OCI-LY7 (cell line): ENCODE results near the gene NOS3. TPM values are rescaled to one million over a fixed set of nuclear protein-coding genes. Genes with fewer than 3 reads are reported as not detected.

ENCODE experiments used
- BruUV-seq: library from RNA; stranded (reverse); fragments of 400-500 nt; replicated peaks from 2 replicates; lab custom pipeline; 2021; lab: Mats Ljungman, UMichigan
- CTCF ChIA-PET: fragments of 300-600 bp; sonication (Branson Sonifier 250); formaldehyde crosslinking; loops from one replicate; lab custom pipeline; 2022; ENCODE audit warnings: antibody characterized with exemption; ENCODE audit not compliant: unreplicated experiment; lab: Charles Lee
- POLR2A ChIA-PET: fragments of 300-600 bp; sonication (Branson Sonifier 250); formaldehyde crosslinking; loops from one replicate; lab custom pipeline; 2022; ENCODE audit warnings: antibody characterized with exemption; lab: Charles Lee
- DNase-seq: peaks from one replicate; pipeline ENCODE4 v3.0.0-alpha.2; 2015; ENCODE audit warnings: low spot score
- H2AFZ ChIP-seq: fragments of 200-600 bp; sonication (generic), shearing (Covaris generic); 2 replicates; pipeline ENCODE4 v1.6.1; 2014; ENCODE audit warnings: mild to moderate bottlenecking, antibody characterized with exemption, low read length, moderate library complexity
- H3K27ac ChIP-seq: fragments of 200-600 bp; sonication (generic); 2 replicates; pipeline ENCODE4 v1.5.1; 2014; ENCODE audit warnings: mixed run types, low read depth, mild to moderate bottlenecking, moderate library complexity, low read length, inconsistent platforms; ENCODE audit not compliant: poor library complexity, severe bottlenecking
- H3K36me3 ChIP-seq: fragments of 200-600 bp; sonication (generic); 2 replicates; pipeline ENCODE4 v1.6.1; 2014; ENCODE audit warnings: mild to moderate bottlenecking, antibody characterized with exemption, low read length, moderate library complexity, mixed read lengths; ENCODE audit not compliant: insufficient read depth
- H3K4me1 ChIP-seq: fragments of 200-600 bp; sonication (generic); 2 replicates; pipeline ENCODE4 v1.5.1; 2014; ENCODE audit warnings: mild to moderate bottlenecking, low read length; ENCODE audit not compliant: insufficient read depth, poor library complexity, severe bottlenecking
- H3K4me2 ChIP-seq: fragments of 200-600 bp; sonication (generic); 2 replicates; pipeline ENCODE4 v1.6.1; 2014; ENCODE audit warnings: mild to moderate bottlenecking, low read length
- H3K4me3 ChIP-seq: fragments of 200-600 bp; sonication (generic); 2 replicates; pipeline ENCODE4 v1.5.1; 2014; ENCODE audit warnings: mild to moderate bottlenecking, low read depth, low read length; ENCODE audit not compliant: poor library complexity, severe bottlenecking
- H3K79me2 ChIP-seq: fragments of 200-600 bp; sonication (generic); 2 replicates; pipeline ENCODE4 v1.6.1; 2016; ENCODE audit warnings: low read depth, mild to moderate bottlenecking, low read length, moderate library complexity, mixed read lengths; ENCODE audit not compliant: insufficient read depth
- H3K9me2 ChIP-seq: fragments of 200-600 bp; sonication (generic); 2 replicates; pipeline ENCODE4 v1.6.1; 2016; ENCODE audit warnings: mild to moderate bottlenecking, low read length, mixed read lengths; ENCODE audit not compliant: insufficient read depth
- H3K9me3 ChIP-seq: fragments of 200-600 bp; sonication (generic); 2 replicates; pipeline ENCODE4 v1.6.1; 2014; ENCODE audit warnings: mild to moderate bottlenecking, mixed run types, low read length, mixed read lengths
- H4K20me1 ChIP-seq: fragments of 200-600 bp; sonication (generic); 2 replicates; pipeline ENCODE4 v1.6.1; 2014; ENCODE audit warnings: mild to moderate bottlenecking, antibody characterized with exemption, low read length, moderate library complexity, mixed read lengths; ENCODE audit not compliant: insufficient read depth
- EZH2phosphoT487 ChIP-seq: fragments of 200-600 bp; sonication (generic); IDR thresholded peaks from 2 replicates; pipeline ENCODE4 v1.6.1; 2018; ENCODE audit warnings: low read depth, borderline replicate concordance, mild to moderate bottlenecking, mixed run types, antibody characterized with exemption, low read length, moderate library complexity, mixed read lengths
- intact Hi-C: fragments of 100-400 bp; cut with micrococcal nuclease; formaldehyde crosslinking; loops from one replicate; pipeline ENCODE4 v1.10.0; 2022; ENCODE audit not compliant: unreplicated experiment
- total RNA-seq, 2 experiments: library from RNA; depleted of rRNA in 1 of 2; stranded (reverse); fragments of >200 nt in 1 of 2; shearing (Covaris generic) in 1 of 2; gene quantifications; 2 replicates each; pipeline ENCODE4 v1.2.3, GENCODE V29; 2014 to 2022
- TF ChIP-seq, protein P1 (sequence below): fragments of 200-600 bp; sonication (generic); conservative IDR thresholded peaks from 2 replicates; pipeline ENCODE4 v1.5.1; 2014; ENCODE audit warnings: mild to moderate bottlenecking, antibody characterized with exemption, low read length, moderate library complexity, mixed read lengths

Gene NOS3
- total RNA-seq, 2 experiments from 2014 or later, result 0.78 to 0.82 TPM

DNA sequence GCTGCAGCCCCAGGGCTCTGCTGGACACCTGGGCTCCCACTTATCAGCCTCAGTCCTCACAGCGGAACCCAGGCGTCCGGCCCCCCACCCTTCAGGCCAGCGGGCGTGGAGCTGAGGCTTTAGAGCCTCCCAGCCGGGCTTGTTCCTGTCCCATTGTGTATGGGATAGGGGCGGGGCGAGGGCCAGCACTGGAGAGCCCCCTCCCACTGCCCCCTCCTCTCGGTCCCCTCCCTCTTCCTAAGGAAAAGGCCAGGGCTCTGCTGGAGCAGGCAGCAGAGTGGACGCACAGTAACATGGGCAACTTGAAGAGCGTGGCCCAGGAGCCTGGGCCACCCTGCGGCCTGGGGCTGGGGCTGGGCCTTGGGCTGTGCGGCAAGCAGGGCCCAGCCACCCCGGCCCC, 2.7 kb downstream of the NOS3 start:
- H3K4me2 ChIP-seq, result no peak overlapping the region
- no peaks in the 10 kb centered on the region for H3K79me2 ChIP-seq
- TF ChIP-seq EZH2phosphoT487, result no peak
- TF ChIP-seq, protein P1, sequence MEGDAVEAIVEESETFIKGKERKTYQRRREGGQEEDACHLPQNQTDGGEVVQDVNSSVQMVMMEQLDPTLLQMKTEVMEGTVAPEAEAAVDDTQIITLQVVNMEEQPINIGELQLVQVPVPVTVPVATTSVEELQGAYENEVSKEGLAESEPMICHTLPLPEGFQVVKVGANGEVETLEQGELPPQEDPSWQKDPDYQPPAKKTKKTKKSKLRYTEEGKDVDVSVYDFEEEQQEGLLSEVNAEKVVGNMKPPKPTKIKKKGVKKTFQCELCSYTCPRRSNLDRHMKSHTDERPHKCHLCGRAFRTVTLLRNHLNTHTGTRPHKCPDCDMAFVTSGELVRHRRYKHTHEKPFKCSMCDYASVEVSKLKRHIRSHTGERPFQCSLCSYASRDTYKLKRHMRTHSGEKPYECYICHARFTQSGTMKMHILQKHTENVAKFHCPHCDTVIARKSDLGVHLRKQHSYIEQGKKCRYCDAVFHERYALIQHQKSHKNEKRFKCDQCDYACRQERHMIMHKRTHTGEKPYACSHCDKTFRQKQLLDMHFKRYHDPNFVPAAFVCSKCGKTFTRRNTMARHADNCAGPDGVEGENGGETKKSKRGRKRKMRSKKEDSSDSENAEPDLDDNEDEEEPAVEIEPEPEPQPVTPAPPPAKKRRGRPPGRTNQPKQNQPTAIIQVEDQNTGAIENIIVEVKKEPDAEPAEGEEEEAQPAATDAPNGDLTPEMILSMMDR, result no peak
- ChIA-PET CTCF (no interaction called here), POLR2A (interaction anchor here (1.6 kb wide), 1 partner anchor 13 kb away, joined by 4 read pairs; no protein-coding TSS in a partner anchor)
- H3K4me1 ChIP-seq, result peaks cover 25% of the 10 kb centered on the region
- H3K27ac ChIP-seq, result no peak overlapping the region
- intact Hi-C loops, result no loop called here
- H3K9me2 ChIP-seq, result no peaks in the 10 kb centered on the region
- no peaks in the 10 kb centered on the region for H3K9me3 ChIP-seq
- no peaks in the 10 kb centered on the region for H4K20me1 ChIP-seq
- no peaks in the 10 kb centered on the region for H3K36me3 ChIP-seq
- DNase-seq, result no peak
- H3K4me3 ChIP-seq, result no peak overlapping the region
- no TSS peak for BruUV-seq
- H2AFZ ChIP-seq, result no peak overlapping the region

DNA sequence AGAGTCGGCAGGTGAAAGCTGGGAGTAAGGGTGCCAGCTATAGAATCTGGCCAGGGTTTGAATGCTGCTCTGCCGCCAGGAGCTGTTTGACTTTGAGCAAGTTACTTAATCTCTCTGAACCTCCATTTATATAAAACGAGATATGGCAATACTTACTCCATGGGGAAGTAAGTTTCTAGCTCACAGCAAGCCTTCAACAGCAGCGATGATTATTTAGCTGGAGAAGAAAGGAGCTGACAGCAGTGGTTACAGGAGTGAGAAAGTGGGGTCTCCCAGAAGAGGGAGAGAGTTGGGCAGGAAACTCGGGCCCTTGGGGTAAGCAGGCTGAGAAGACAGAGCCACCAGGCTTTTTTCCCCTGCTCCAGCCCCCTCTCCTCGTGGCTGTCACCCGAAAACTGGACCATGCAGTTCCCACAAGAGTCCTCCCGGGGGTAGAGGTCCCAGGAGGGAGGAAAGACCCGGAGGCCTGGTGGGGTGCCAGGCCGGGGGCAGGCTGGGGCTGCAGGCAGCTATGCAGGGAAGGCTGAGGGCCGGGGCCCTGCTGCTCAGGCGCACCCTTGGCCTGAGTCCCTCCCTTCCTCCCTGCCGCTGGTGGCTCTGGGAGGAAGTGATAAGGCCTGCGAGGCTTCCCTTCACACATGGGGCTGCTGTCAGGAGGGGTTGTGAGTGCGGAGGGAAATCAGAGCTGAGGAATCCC, 3.5 kb downstream of the NOS3 start:
- ChIA-PET CTCF (no interaction called here), POLR2A (interaction anchor here (0.6 to 1.6 kb wide), 2 partner anchors 14 to 32 kb away, joined by 3 to 4 read pairs; no protein-coding TSS in a partner anchor)
- no peaks in the 10 kb centered on the region for H3K9me2 ChIP-seq
- no peaks in the 10 kb centered on the region for H3K79me2 ChIP-seq
- TF ChIP-seq, protein P1, result no peak
- TF ChIP-seq EZH2phosphoT487, result no peak
- H3K27ac ChIP-seq, result peak overlapping the region; percentile 36
- H4K20me1 ChIP-seq, result no peaks in the 10 kb centered on the region
- peak overlapping the region; percentile 23; the same call in 1 of the 2 replicates for H3K4me2 ChIP-seq
- intact Hi-C loops, result no loop called here
- BruUV-seq, result no TSS peak
- H3K4me1 ChIP-seq, result peaks cover 21% of the 10 kb centered on the region
- peak overlapping the region; percentile 87 for H2AFZ ChIP-seq
- DNase-seq, result peak; percentile 66
- no peaks in the 10 kb centered on the region for H3K9me3 ChIP-seq
- H3K36me3 ChIP-seq, result no peaks in the 10 kb centered on the region
- H3K4me3 ChIP-seq, result no peak overlapping the region
